ENCODE measurements around the gene TMEM95.

GRCh38 chr17:7328840-7329373 is 26.0 kb upstream of the TMEM95 start, which contains the start of gene NEURL4:
- TF ChIP-seq BACH1 (IDR thresholded peaks at IDR 0.05; ENCODE audit: borderline replicate concordance): no peak
- TF ChIP-seq MYC (IDR thresholded peaks at IDR 0.05; ENCODE audit: insufficient read depth, insufficient read length, insufficient replicate concordance, low read length, severe bottlenecking): no peak
- no peak for TF ChIP-seq MAX (IDR thresholded peaks at IDR 0.05; ENCODE audit: low read depth, low read length)
- TF ChIP-seq, protein P1, sequence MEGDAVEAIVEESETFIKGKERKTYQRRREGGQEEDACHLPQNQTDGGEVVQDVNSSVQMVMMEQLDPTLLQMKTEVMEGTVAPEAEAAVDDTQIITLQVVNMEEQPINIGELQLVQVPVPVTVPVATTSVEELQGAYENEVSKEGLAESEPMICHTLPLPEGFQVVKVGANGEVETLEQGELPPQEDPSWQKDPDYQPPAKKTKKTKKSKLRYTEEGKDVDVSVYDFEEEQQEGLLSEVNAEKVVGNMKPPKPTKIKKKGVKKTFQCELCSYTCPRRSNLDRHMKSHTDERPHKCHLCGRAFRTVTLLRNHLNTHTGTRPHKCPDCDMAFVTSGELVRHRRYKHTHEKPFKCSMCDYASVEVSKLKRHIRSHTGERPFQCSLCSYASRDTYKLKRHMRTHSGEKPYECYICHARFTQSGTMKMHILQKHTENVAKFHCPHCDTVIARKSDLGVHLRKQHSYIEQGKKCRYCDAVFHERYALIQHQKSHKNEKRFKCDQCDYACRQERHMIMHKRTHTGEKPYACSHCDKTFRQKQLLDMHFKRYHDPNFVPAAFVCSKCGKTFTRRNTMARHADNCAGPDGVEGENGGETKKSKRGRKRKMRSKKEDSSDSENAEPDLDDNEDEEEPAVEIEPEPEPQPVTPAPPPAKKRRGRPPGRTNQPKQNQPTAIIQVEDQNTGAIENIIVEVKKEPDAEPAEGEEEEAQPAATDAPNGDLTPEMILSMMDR (IDR thresholded peaks at IDR 0.05 in 2 of 3, conservative IDR thresholded peaks at IDR 0.05 in 1 of 3; ENCODE audit: control insufficient read depth in 2 of 3, extremely low read depth in 1 of 3, insufficient read depth in 1 of 3, low read depth in 3 of 3, low read length in 3 of 3): no peak
- no peak for TF ChIP-seq JUND (IDR thresholded peaks at IDR 0.05; ENCODE audit: low read depth, low read length)
- TF ChIP-seq, protein P2, sequence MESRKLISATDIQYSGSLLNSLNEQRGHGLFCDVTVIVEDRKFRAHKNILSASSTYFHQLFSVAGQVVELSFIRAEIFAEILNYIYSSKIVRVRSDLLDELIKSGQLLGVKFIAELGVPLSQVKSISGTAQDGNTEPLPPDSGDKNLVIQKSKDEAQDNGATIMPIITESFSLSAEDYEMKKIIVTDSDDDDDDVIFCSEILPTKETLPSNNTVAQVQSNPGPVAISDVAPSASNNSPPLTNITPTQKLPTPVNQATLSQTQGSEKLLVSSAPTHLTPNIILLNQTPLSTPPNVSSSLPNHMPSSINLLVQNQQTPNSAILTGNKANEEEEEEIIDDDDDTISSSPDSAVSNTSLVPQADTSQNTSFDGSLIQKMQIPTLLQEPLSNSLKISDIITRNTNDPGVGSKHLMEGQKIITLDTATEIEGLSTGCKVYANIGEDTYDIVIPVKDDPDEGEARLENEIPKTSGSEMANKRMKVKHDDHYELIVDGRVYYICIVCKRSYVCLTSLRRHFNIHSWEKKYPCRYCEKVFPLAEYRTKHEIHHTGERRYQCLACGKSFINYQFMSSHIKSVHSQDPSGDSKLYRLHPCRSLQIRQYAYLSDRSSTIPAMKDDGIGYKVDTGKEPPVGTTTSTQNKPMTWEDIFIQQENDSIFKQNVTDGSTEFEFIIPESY (IDR thresholded peaks at IDR 0.05): no peak
- TF ChIP-seq, protein P3, sequence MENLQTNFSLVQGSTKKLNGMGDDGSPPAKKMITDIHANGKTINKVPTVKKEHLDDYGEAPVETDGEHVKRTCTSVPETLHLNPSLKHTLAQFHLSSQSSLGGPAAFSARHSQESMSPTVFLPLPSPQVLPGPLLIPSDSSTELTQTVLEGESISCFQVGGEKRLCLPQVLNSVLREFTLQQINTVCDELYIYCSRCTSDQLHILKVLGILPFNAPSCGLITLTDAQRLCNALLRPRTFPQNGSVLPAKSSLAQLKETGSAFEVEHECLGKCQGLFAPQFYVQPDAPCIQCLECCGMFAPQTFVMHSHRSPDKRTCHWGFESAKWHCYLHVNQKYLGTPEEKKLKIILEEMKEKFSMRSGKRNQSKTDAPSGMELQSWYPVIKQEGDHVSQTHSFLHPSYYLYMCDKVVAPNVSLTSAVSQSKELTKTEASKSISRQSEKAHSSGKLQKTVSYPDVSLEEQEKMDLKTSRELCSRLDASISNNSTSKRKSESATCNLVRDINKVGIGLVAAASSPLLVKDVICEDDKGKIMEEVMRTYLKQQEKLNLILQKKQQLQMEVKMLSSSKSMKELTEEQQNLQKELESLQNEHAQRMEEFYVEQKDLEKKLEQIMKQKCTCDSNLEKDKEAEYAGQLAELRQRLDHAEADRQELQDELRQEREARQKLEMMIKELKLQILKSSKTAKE (IDR thresholded peaks at IDR 0.05; ENCODE audit: low read depth, poor library complexity, severe bottlenecking): no peak
- TF ChIP-seq PBX3 (IDR thresholded peaks at IDR 0.05; ENCODE audit: insufficient replicate concordance, low read depth, low read length): no peak
- TF ChIP-seq EP300 (IDR thresholded peaks at IDR 0.05; ENCODE audit: borderline replicate concordance in 1 of 2, control insufficient read depth in 1 of 2, low read depth in 2 of 2, low read length in 2 of 2): no peak
- no peak for TF ChIP-seq RB1 (IDR thresholded peaks at IDR 0.05; ENCODE audit: borderline replicate concordance)
- no peak for TF ChIP-seq RCOR1 (conservative IDR thresholded peaks at IDR 0.05; ENCODE audit: low read depth, low read length)
- TF ChIP-seq MTA3 (IDR thresholded peaks at IDR 0.05; ENCODE audit: borderline replicate concordance, low read length): no peak
- no peak for TF ChIP-seq POLR2AphosphoS5 (IDR thresholded peaks at IDR 0.05; ENCODE audit: low read length)

Measured in GM12878 (cell line).